ENCODE results near the gene TNFSF8. TPM values are rescaled to one million over a fixed set of nuclear protein-coding genes. Genes with fewer than 3 reads are reported as not detected.

Gene TNFSF8
- total RNA-seq, 1 donor from 2014 or later: 3.8 TPM

GRCh38 chr9:114945616-114946412 is 15.4 kb upstream of the TNFSF8 start:
- Histone ChIP-seq H3K9me3 (no peaks in the 10 kb centered on the region), H3K4me3 (no peak overlapping the region), H3K4me1 (no peaks in the 10 kb centered on the region), H3K36me3 (no peaks in the 10 kb centered on the region), H3K27ac (no peak overlapping the region), H3K27me3 (no peaks in the 10 kb centered on the region)
- intact Hi-C loops (cut with DNase I): no loop called here
- DNase-seq (no peak), ATAC-seq (peak; percentile 32)
- no peak for TF ChIP-seq CTCF (IDR thresholded peaks at IDR 0.05)

GRCh38 chr9:114941376-114941775 is 11.0 kb upstream of the TNFSF8 start:
- peaks cover 3% of the 10 kb centered on the region for H3K4me1 ChIP-seq
- H3K27me3 ChIP-seq: no peaks in the 10 kb centered on the region
- no peak for ATAC-seq
- no peak for TF ChIP-seq CTCF (IDR thresholded peaks at IDR 0.05)
- no peak overlapping the region for H3K4me3 ChIP-seq
- DNase-seq: no peak
- no peaks in the 10 kb centered on the region for H3K9me3 ChIP-seq
- H3K27ac ChIP-seq: no peak overlapping the region
- no peaks in the 10 kb centered on the region for H3K36me3 ChIP-seq
- intact Hi-C loops (cut with DNase I): no loop called here

GRCh38 chr9:114938687-114939575 is 8.5 kb upstream of the TNFSF8 start:
- no peak overlapping the region for H3K27ac ChIP-seq
- H3K27me3 ChIP-seq: no peaks in the 10 kb centered on the region
- DNase-seq (no peak), ATAC-seq (no peak)
- no peak for TF ChIP-seq CTCF (IDR thresholded peaks at IDR 0.05)
- intact Hi-C loops (cut with DNase I): no loop called here
- no peaks in the 10 kb centered on the region for H3K36me3 ChIP-seq
- H3K4me1 ChIP-seq: peaks cover 3% of the 10 kb centered on the region
- H3K9me3 ChIP-seq: no peaks in the 10 kb centered on the region
- H3K4me3 ChIP-seq: no peak overlapping the region

GRCh38 chr9:114937516-114937915 is 7.1 kb upstream of the TNFSF8 start:
- H3K36me3 ChIP-seq: no peaks in the 10 kb centered on the region
- no peak overlapping the region for H3K27ac ChIP-seq
- H3K4me3 ChIP-seq: no peak overlapping the region
- ATAC-seq: peak; percentile 55
- DNase-seq: no peak
- no peak for TF ChIP-seq CTCF (IDR thresholded peaks at IDR 0.05)
- intact Hi-C loops (cut with DNase I): no loop called here
- H3K9me3 ChIP-seq: no peaks in the 10 kb centered on the region
- H3K27me3 ChIP-seq: no peaks in the 10 kb centered on the region
- H3K4me1 ChIP-seq: peaks cover 3% of the 10 kb centered on the region

GRCh38 chr9:114936581-114936980 is 6.2 kb upstream of the TNFSF8 start:
- intact Hi-C loops (cut with DNase I): no loop called here
- no peaks in the 10 kb centered on the region for H3K27me3 ChIP-seq
- peaks cover 3% of the 10 kb centered on the region for H3K4me1 ChIP-seq
- ATAC-seq: no peak
- no peak for DNase-seq
- H3K4me3 ChIP-seq: no peak overlapping the region
- TF ChIP-seq CTCF (IDR thresholded peaks at IDR 0.05): no peak
- H3K27ac ChIP-seq: no peak overlapping the region
- H3K36me3 ChIP-seq: no peaks in the 10 kb centered on the region
- H3K9me3 ChIP-seq: no peaks in the 10 kb centered on the region
